A549 (cell line): ENCODE results near the gene NOX3. TPM values are rescaled to one million over a fixed set of nuclear protein-coding genes. Genes with fewer than 3 reads are reported as not detected.
"Not testable (repeated sequence)": the region's sequence is repeated elsewhere in the genome, so short reads cannot be mapped to it uniquely, and the experiment has no call there.

Experiments
- ATAC-seq, 2 experiments: fragments of 200-7000 bp in 1 of 2; fragments of >200 bp in 1 of 2; cut with Nextera tagmentation in 1 of 2; cut with Tn5 transposase in 1 of 2; 3 replicates each; pipeline versions ENCODE4 v1.8.0 to v1.9.1; 2018 to 2020; ENCODE audit warnings: mild to moderate bottlenecking in 1 of 2, moderate library complexity in 1 of 2
- CTCF ChIA-PET: fragments of 300-600 bp; sonication (Branson Sonifier 250); formaldehyde crosslinking; extraction: SDS; loops from one replicate; lab custom pipeline; 2021; ENCODE audit warnings: antibody characterized with exemption, inconsistent platforms; lab: Yijun Ruan, JAX
- POLR2A ChIA-PET: fragments of 350-600 bp; formaldehyde crosslinking; extraction: SDS; loops from one replicate; lab custom pipeline; 2021; ENCODE audit warnings: antibody characterized with exemption, inconsistent platforms; lab: Yijun Ruan, JAX
- DNase-seq, 2 experiments: peaks; one replicate each; pipeline versions ENCODE4 v3.0.0 to v3.0.0-alpha.2; 2011 to 2016; ENCODE audit warnings: low read depth in 1 of 2, low spot score in 1 of 2
- FAIRE-seq: peaks from 2 replicates; lab custom pipeline; 2011; peaks lifted over from hg19 to GRCh38; lab: Jason Lieb, UNC
- H3K27ac ChIP-seq, 2 experiments: fragments of >200 bp; sonication (Bioruptor Twin); formaldehyde crosslinking; 3 replicates each; pipeline ENCODE4 v1.5.1; 2016 to 2017
- H3K4me1 ChIP-seq: fragments of >200 bp; sonication (Bioruptor Twin); formaldehyde crosslinking; 3 replicates; pipeline ENCODE4 v1.6.1; 2016
- H3K4me2 ChIP-seq: fragments of >200 bp; sonication (Bioruptor Twin); formaldehyde crosslinking; 3 replicates; pipeline ENCODE4 v1.6.1; 2016
- H3K4me3 ChIP-seq: fragments of >200 bp; sonication (Bioruptor Twin); formaldehyde crosslinking; 3 replicates; pipeline ENCODE4 v1.5.1; 2016
- H3K9me3 ChIP-seq: fragments of >200 bp; sonication (Bioruptor Twin); formaldehyde crosslinking; 3 replicates; pipeline ENCODE4 v1.6.1; 2016
- EHMT2 ChIP-seq: fragments of 200-600 bp; sonication (generic); IDR thresholded peaks from 2 replicates; pipeline ENCODE4 v1.6.1; 2016; ENCODE audit warnings: antibody characterized with exemption, low read depth, mild to moderate bottlenecking, moderate library complexity
- FOSB ChIP-seq: fragments of 250-450 bp; sonication (Bioruptor Pico); IDR thresholded peaks from 2 replicates; pipeline ENCODE4 v1.5.0; 2020; ENCODE audit warnings: mild to moderate bottlenecking, moderate library complexity
- GATA3 ChIP-seq: IDR thresholded peaks from 2 replicates; pipeline ENCODE4 v1.6.1; 2012; ENCODE audit warnings: borderline replicate concordance
- MAFK ChIP-seq: fragments of 450-650 bp; IDR thresholded peaks from 2 replicates; pipeline ENCODE4 v1.6.1; 2014; ENCODE audit not compliant: partially characterized antibody
- NR3C1 ChIP-seq: fragments of >200 bp; sonication (Bioruptor Twin); formaldehyde crosslinking; IDR thresholded peaks from 3 replicates; pipeline ENCODE4 v1.6.1; 2017
- POLR2AphosphoS2 ChIP-seq: conservative IDR thresholded peaks from 2 replicates; pipeline ENCODE4 v1.6.1; 2012; ENCODE audit warnings: low read length, improper control_type of control experiment, inconsistent platforms
- RFX5 ChIP-seq: fragments of 450-650 bp; IDR thresholded peaks from 2 replicates; pipeline ENCODE4 v1.7.1; 2014; ENCODE audit warnings: antibody characterized with exemption, mild to moderate bottlenecking, moderate library complexity
- TFCP2L1 ChIP-seq: fragments of 250-450 bp; sonication (Bioruptor Pico); IDR thresholded peaks from 2 replicates; pipeline ENCODE4 v1.5.0; 2021; ENCODE audit warnings: mild to moderate bottlenecking
- ZFP36 ChIP-seq: fragments of 450-650 bp; IDR thresholded peaks from 2 replicates; pipeline ENCODE4 v1.6.1; 2014; ENCODE audit warnings: borderline replicate concordance; ENCODE audit not compliant: partially characterized antibody
- ZSCAN20 ChIP-seq: fragments of 250-450 bp; sonication (Bioruptor Pico); IDR thresholded peaks from 2 replicates; pipeline ENCODE4 v1.8.0; 2022; ENCODE audit warnings: mild to moderate bottlenecking, moderate library complexity
- WGBS: methylation state at CpG from one replicate; pipeline ENCODE4 v1.1.6; 2017; ENCODE audit errors: missing lambda C conversion rate; 5-methylcytosine and 5-hydroxymethylcytosine counted together
- polyA plus RNA-seq, 4 experiments: library from polyadenylated mRNA; depleted of rRNA in 3 of 4; stranded (reverse); fragments of >200 nt; fragmentation: RNase III in 1 of 4; extraction: RNeasy Plus Mini Kit Qiagen cat#74134 plus additional on column Dnase treatment in 1 of 4; gene quantifications; 2 replicates in 3 of 4; 3 replicates in 1 of 4; pipeline ENCODE4 v1.2.3, GENCODE V29; 2011 to 2017
- TF ChIP-seq, protein P1 (sequence below): fragments of 150-350 bp; IDR thresholded peaks from 2 replicates; pipeline ENCODE4 v1.6.1; 2014; ENCODE audit warnings: low read depth, mild to moderate bottlenecking, low read length
- TF ChIP-seq, protein P2 (sequence below): fragments of >200 bp; sonication (Bioruptor Twin); formaldehyde crosslinking; IDR thresholded peaks from 3 replicates; pipeline ENCODE4 v1.6.1; 2016
- TF ChIP-seq, protein P3 (sequence below): fragments of >200 bp; sonication (Bioruptor Twin); formaldehyde crosslinking; IDR thresholded peaks from 3 replicates; pipeline ENCODE4 v1.5.1; 2016
- TF ChIP-seq, protein P4 (sequence below): IDR thresholded peaks from 2 replicates; pipeline ENCODE4 v1.6.1; 2012
- TF ChIP-seq, protein P5 (sequence below): fragments of >200 bp; sonication (Bioruptor Twin); formaldehyde crosslinking; IDR thresholded peaks from 2 replicates; pipeline ENCODE4 v1.6.1; 2016

Gene NOX3
- polyA plus RNA-seq, 2 of the 4 experiments (the other 2 are of a cell fraction): not detected

DNA sequence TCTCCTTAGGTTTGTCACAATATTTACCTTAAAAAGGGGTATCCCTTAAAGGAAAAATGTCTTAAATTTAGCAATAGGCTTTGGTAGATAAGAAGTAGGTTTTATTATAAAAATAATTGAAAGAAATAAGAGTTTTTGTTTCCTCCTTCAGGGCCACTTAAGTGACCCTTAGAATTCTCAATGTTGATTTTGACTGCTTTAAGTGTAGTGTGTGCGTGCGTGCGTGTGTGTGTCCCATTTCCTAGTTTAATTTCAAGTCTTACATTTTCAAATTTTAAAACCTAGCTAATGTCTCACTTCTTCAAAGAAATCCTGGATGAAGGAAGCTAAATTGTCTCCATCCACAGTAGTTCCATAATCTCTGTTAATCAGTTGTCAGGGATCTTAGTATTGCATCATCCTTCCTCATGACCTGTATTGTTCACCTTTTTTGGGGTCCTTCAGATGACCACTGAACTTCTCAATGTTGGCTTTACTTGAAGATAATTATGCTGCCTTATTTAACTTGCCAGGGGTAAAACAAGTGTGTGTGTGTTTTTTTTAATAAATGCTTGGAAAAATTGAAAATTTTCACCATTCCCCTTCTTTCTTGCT is 90.7 kb downstream of the NOX3 start:
- Histone ChIP-seq H3K4me1 (no peaks in the 10 kb centered on the region), H3K9me3 (no peaks in the 10 kb centered on the region), H3K4me3 (no peak overlapping the region), H3K4me2 (no peak overlapping the region), H3K27ac (no peak overlapping the region)
- TF ChIP-seq NR3C1 (no peak), FOSB (no peak), ZFP36 (no peak), POLR2AphosphoS2 (no peak), EHMT2 (no peak), TFCP2L1 (no peak), RFX5 (no peak), MAFK (no peak), ZSCAN20 (CRISPR knock-in tag) (no peak), GATA3 (no peak)
- TF ChIP-seq, protein P1, sequence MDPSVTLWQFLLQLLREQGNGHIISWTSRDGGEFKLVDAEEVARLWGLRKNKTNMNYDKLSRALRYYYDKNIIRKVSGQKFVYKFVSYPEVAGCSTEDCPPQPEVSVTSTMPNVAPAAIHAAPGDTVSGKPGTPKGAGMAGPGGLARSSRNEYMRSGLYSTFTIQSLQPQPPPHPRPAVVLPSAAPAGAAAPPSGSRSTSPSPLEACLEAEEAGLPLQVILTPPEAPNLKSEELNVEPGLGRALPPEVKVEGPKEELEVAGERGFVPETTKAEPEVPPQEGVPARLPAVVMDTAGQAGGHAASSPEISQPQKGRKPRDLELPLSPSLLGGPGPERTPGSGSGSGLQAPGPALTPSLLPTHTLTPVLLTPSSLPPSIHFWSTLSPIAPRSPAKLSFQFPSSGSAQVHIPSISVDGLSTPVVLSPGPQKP: no peak
- TF ChIP-seq, protein P2, sequence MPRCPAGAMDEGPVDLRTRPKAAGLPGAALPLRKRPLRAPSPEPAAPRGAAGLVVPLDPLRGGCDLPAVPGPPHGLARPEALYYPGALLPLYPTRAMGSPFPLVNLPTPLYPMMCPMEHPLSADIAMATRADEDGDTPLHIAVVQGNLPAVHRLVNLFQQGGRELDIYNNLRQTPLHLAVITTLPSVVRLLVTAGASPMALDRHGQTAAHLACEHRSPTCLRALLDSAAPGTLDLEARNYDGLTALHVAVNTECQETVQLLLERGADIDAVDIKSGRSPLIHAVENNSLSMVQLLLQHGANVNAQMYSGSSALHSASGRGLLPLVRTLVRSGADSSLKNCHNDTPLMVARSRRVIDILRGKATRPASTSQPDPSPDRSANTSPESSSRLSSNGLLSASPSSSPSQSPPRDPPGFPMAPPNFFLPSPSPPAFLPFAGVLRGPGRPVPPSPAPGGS: no peak
- TF ChIP-seq, protein P3, sequence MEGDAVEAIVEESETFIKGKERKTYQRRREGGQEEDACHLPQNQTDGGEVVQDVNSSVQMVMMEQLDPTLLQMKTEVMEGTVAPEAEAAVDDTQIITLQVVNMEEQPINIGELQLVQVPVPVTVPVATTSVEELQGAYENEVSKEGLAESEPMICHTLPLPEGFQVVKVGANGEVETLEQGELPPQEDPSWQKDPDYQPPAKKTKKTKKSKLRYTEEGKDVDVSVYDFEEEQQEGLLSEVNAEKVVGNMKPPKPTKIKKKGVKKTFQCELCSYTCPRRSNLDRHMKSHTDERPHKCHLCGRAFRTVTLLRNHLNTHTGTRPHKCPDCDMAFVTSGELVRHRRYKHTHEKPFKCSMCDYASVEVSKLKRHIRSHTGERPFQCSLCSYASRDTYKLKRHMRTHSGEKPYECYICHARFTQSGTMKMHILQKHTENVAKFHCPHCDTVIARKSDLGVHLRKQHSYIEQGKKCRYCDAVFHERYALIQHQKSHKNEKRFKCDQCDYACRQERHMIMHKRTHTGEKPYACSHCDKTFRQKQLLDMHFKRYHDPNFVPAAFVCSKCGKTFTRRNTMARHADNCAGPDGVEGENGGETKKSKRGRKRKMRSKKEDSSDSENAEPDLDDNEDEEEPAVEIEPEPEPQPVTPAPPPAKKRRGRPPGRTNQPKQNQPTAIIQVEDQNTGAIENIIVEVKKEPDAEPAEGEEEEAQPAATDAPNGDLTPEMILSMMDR: no peak
- TF ChIP-seq, protein P4, sequence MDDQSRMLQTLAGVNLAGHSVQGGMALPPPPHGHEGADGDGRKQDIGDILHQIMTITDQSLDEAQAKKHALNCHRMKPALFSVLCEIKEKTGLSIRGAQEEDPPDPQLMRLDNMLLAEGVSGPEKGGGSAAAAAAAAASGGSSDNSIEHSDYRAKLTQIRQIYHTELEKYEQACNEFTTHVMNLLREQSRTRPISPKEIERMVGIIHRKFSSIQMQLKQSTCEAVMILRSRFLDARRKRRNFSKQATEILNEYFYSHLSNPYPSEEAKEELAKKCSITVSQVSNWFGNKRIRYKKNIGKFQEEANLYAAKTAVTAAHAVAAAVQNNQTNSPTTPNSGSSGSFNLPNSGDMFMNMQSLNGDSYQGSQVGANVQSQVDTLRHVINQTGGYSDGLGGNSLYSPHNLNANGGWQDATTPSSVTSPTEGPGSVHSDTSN: no peak
- TF ChIP-seq, protein P5, sequence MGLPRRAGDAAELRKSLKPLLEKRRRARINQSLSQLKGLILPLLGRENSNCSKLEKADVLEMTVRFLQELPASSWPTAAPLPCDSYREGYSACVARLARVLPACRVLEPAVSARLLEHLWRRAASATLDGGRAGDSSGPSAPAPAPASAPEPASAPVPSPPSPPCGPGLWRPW: no peak
- 98% methylated on average over 3 of the region's 3 CpGs for WGBS
- no peak for ATAC-seq
- CTCF ChIA-PET: no interaction called here
- no peak for FAIRE-seq
- POLR2A ChIA-PET: no interaction called here
- no peak for DNase-seq

DNA sequence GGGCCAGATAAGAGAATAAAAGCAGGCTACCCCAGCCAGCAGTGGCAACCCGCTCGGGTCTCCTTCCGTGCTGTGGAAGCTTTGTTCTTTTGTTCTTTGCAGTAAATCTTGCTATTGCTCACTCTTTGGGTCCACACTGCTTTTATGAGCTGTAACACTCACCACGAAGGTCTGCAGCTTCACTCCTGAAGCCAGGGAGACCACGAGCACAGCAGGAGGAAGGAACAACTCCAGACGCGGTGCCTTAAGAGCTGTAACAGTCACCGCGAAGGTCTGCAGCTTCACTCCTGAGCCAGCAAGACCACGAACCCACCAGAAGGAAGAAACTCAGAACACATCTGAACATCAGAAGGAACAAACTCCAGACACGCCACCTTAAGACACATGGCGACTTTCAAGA is 91.6 kb downstream of the NOX3 start:
- POLR2A ChIA-PET, CTCF ChIA-PET, ATAC-seq, H3K9me3 ChIP-seq, DNase-seq, H3K4me2 ChIP-seq, FAIRE-seq, H3K27ac ChIP-seq, H3K4me1 ChIP-seq, H3K4me3 ChIP-seq: not testable (repeated sequence)
- WGBS: 82% methylated on average over 12 of the region's 12 CpGs

DNA sequence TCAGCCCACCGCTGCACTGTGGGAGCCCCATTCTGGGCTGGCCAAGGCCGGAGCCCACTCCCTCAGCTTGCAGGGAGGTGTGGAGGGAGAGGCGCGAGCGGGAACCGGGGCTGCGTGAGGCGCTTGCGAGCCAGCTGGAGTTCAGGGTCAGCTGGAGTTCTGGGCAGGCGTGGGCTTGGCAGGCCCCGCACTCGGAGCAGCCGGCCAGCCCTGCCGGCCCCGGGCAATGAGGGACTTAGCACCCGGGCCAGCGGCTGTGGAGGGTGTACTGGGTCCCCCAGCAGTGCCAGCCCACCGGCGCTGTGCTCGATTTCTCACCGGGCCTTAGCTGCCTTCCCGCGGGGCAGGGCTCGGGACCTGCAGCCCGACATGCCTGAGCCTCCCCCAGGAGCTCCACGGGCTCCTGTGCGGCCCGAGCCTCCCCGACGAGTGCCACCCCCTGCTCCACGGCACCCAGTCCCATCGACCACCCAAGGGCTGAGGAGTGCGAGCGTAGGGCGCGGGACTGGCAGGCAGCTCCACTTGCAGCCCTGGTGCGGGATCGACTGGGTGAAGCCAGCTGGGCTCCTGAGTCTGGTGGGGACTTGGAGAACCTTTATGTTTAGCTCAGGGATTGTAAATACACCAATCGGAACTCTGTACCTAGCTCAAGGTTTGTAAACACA is 92.5 kb downstream of the NOX3 start:
- POLR2A ChIA-PET, DNase-seq, FAIRE-seq, H3K4me2 ChIP-seq, CTCF ChIA-PET, ATAC-seq, H3K4me1 ChIP-seq, H3K9me3 ChIP-seq, H3K4me3 ChIP-seq, H3K27ac ChIP-seq: not testable (repeated sequence)
- 89% methylated on average over 9 of the region's 39 CpGs for WGBS
